B cell (primary cell): ENCODE measurements around the gene PSMD12. TPM values are rescaled to one million over a fixed set of nuclear protein-coding genes. Genes with fewer than 3 reads are reported as not detected.
"Not testable (repeated sequence)": the region's sequence is repeated elsewhere in the genome, so short reads cannot be mapped to it uniquely, and the experiment has no call there.

Experiments used
- ATAC-seq: fragments of 200-7000 bp; cut with Tn5 transposase; one replicate; pipeline ENCODE4 v1.10.0; 2021; ENCODE audit warnings: low read depth, mild to moderate bottlenecking, moderate number of reproducible peaks, moderate library complexity
- CTCF ChIA-PET: fragments of 350-600 bp; sonication (Branson Sonifier 250); formaldehyde crosslinking; loops from one replicate; lab custom pipeline; 2021; ENCODE audit warnings: antibody characterized with exemption, inconsistent platforms; lab: Charles Lee
- POLR2A ChIA-PET: fragments of 350-600 bp; sonication (Branson Sonifier 250); formaldehyde crosslinking; loops from one replicate; lab custom pipeline; 2021; ENCODE audit warnings: antibody characterized with exemption; lab: Charles Lee
- DNase-seq: peaks from one replicate; pipeline ENCODE4 v3.0.0; 2013
- H2AFZ ChIP-seq: 2 replicates; pipeline ENCODE4 v1.6.1; 2012; ENCODE audit warnings: mild to moderate bottlenecking, low read depth, low read length; ENCODE audit not compliant: insufficient read depth, poor library complexity, severe bottlenecking
- H3K27ac ChIP-seq, 2 donors: 1 replicate in 1 of 2; 2 replicates in 1 of 2; pipeline ENCODE4 v1.5.1; 2012 to 2013; ENCODE audit warnings: low read length in 2 of 2, mild to moderate bottlenecking in 2 of 2, moderate library complexity in 1 of 2
- H3K27me3 ChIP-seq, 4 experiments: fragments of 200-600 bp in 1 of 4; sonication (generic) in 1 of 4; replicated peaks in 1 of 4; 1 replicate in 2 of 4; 2 replicates in 2 of 4; pipeline versions ENCODE4 v1.6.1 to v1.7.0; 2013 to 2016; ENCODE audit warnings: low read length in 3 of 4, mild to moderate bottlenecking in 2 of 4, mixed read lengths in 1 of 4, moderate library complexity in 1 of 4; ENCODE audit not compliant: insufficient read depth in 4 of 4, control insufficient read depth in 3 of 4; ENCODE audit errors: control extremely low read depth in 1 of 4
- H3K36me3 ChIP-seq, 2 experiments: replicated peaks in 1 of 2; 1 replicate in 1 of 2; 2 replicates in 1 of 2; pipeline versions ENCODE4 v1.6.1 to v1.7.1; 2013; ENCODE audit warnings: low read length in 1 of 2; ENCODE audit not compliant: insufficient read depth in 2 of 2, control insufficient read depth in 1 of 2; ENCODE audit errors: control extremely low read depth in 1 of 2, extremely low read depth in 1 of 2
- H3K4me1 ChIP-seq, 2 donors: fragments of 200-600 bp in 1 of 2; sonication (generic) in 1 of 2; 1 replicate in 1 of 2; 2 replicates in 1 of 2; pipeline versions ENCODE4 v1.5.1 to v1.6.1; 2013 to 2017; ENCODE audit warnings: low read length in 2 of 2; ENCODE audit not compliant: control insufficient read depth in 2 of 2, insufficient read depth in 2 of 2
- H3K4me2 ChIP-seq: replicated peaks from 2 replicates; pipeline ENCODE3; 2012; ENCODE audit warnings: mild to moderate bottlenecking, low read depth, low read length; ENCODE audit not compliant: poor library complexity, severe bottlenecking
- H3K4me3 ChIP-seq, 5 experiments: fragments of 200-600 bp in 1 of 5; sonication (generic) in 1 of 5; 1 replicate in 3 of 5; 2 replicates in 2 of 5; pipeline versions ENCODE4 v1.5.1 to v1.7.0; 2011 to 2016; ENCODE audit warnings: low read length in 4 of 5, mild to moderate bottlenecking in 4 of 5, low read depth in 2 of 5, control low read depth in 1 of 5, moderate library complexity in 1 of 5; ENCODE audit not compliant: insufficient read depth in 1 of 5; ENCODE audit errors: control extremely low read depth in 1 of 5, extremely low read depth in 1 of 5
- H3K79me2 ChIP-seq: fragments of 200-600 bp; sonication (generic); one replicate; pipeline ENCODE4 v1.6.0; 2016; ENCODE audit warnings: low read length; ENCODE audit not compliant: control insufficient read depth, insufficient read depth
- H3K9ac ChIP-seq: fragments of 200-600 bp; sonication (generic); 2 replicates; pipeline ENCODE4 v1.6.1; 2017; ENCODE audit warnings: mild to moderate bottlenecking, low read length, moderate library complexity
- H3K9me3 ChIP-seq, 3 donors: one replicate each; pipeline versions ENCODE4 v1.6.1 to v1.7.1; 2013; ENCODE audit warnings: low read length in 2 of 3; ENCODE audit not compliant: control insufficient read depth in 2 of 3, insufficient read depth in 1 of 3; ENCODE audit errors: control extremely low read depth in 1 of 3
- H4K20me1 ChIP-seq: 2 replicates; pipeline ENCODE4 v1.6.0; 2012; ENCODE audit warnings: mild to moderate bottlenecking, low read length; ENCODE audit not compliant: insufficient read depth, control insufficient read depth, poor library complexity, severe bottlenecking
- H3K27ac Mint-ChIP-seq: one replicate; pipeline ENCODE4 v1.8.0; 2021; ENCODE audit warnings: mixed read lengths
- H3K27me3 Mint-ChIP-seq: one replicate; pipeline ENCODE4 v1.8.0; 2021; ENCODE audit warnings: mixed read lengths
- H3K4me1 Mint-ChIP-seq: one replicate; pipeline ENCODE4 v1.8.0; 2021; ENCODE audit warnings: mixed read lengths
- H3K4me3 Mint-ChIP-seq: one replicate; pipeline ENCODE4 v1.8.0; 2021; ENCODE audit warnings: mixed read lengths
- H3K9me3 Mint-ChIP-seq: one replicate; pipeline ENCODE4 v1.8.0; 2022; ENCODE audit warnings: mixed read lengths; ENCODE audit not compliant: insufficient read depth
- CTCF ChIP-seq: fragments of 200-600 bp; IDR thresholded peaks from one replicate; pipeline ENCODE4 v1.8.0; 2022; ENCODE audit warnings: antibody characterized with exemption, mild to moderate bottlenecking
- WGBS: methylation state at CpG from one replicate; pipeline ENCODE4 v1.1.5; 2013; ENCODE audit warnings: missing lambda C conversion rate; ENCODE audit not compliant: insufficient coverage; 5-methylcytosine and 5-hydroxymethylcytosine counted together
- intact Hi-C: fragments of 100-400 bp; cut with micrococcal nuclease; formaldehyde crosslinking; loops from one replicate; pipeline ENCODE4 v1.10.0; 2022
- polyA plus RNA-seq: library from polyadenylated mRNA; depleted of rRNA; stranded (reverse); fragments of >200 nt; gene quantifications from 2 replicates; pipeline ENCODE4 v1.2.3, GENCODE V29; 2012
- total RNA-seq, 2 donors: library from RNA; stranded (reverse); fragments of 120-200 nt in 1 of 2; gene quantifications; 1 replicate in 1 of 2; 2 replicates in 1 of 2; pipeline versions ENCODE4 v1.2.3 to v1.2.4, GENCODE V29; 2013 to 2022

The PSMD12 gene
- total and polyA plus RNA-seq, 2 donors (not counting 1 experiment from before 2014, with no cell fraction given): 6.4 to 36.7 TPM

GRCh38 chr17:67388986-67389385 is 22.6 kb upstream of the PSMD12 start:
- no peak overlapping the region for H3K4me3 Mint-ChIP-seq
- no peak for TF ChIP-seq CTCF
- Histone ChIP-seq H3K27ac (no peak overlapping the region), H2AFZ (no peak overlapping the region), H3K27me3 (no peaks in the 10 kb centered on the region), H3K79me2 (peaks cover 11% of the 10 kb centered on the region), H3K4me2 (no peak overlapping the region), H3K9ac (no peak overlapping the region), H3K36me3 (no peaks in the 10 kb centered on the region), H4K20me1 (no peaks in the 10 kb centered on the region), H3K9me3 (peaks cover 0 to 3% (median 0%) of the 10 kb centered on the region in 3 donors), H3K4me3 (no peak overlapping the region), H3K4me1 (no peaks in the 10 kb centered on the region)
- no peak for ATAC-seq
- ChIA-PET CTCF (interaction anchor here (1.0 to 2.2 kb wide), 3 partner anchors 10 to 86 kb away, joined by 5 to 18 read pairs (median 6); no protein-coding TSS in a partner anchor), POLR2A (interaction anchor here (0.6 kb wide), 1 partner anchor 287 kb away, joined by 3 read pairs; no protein-coding TSS in a partner anchor)
- H3K27me3 Mint-ChIP-seq: no peaks in the 10 kb centered on the region
- H3K9me3 Mint-ChIP-seq: no peaks in the 10 kb centered on the region
- intact Hi-C loops: no loop called here
- DNase-seq: no peak
- H3K27ac Mint-ChIP-seq: no peak overlapping the region
- WGBS: 100% methylated on average over 4 of the region's 4 CpGs
- peaks cover 20% of the 10 kb centered on the region for H3K4me1 Mint-ChIP-seq

GRCh38 chr17:67388536-67388935 is 22.2 kb upstream of the PSMD12 start:
- POLR2A ChIA-PET, H3K27ac ChIP-seq, H3K4me2 ChIP-seq, H3K27ac Mint-ChIP-seq, intact Hi-C loops, H4K20me1 ChIP-seq, H3K27me3 Mint-ChIP-seq, H3K4me3 ChIP-seq, H2AFZ ChIP-seq, H3K27me3 ChIP-seq, H3K9me3 Mint-ChIP-seq, H3K9ac ChIP-seq, ATAC-seq, DNase-seq, H3K4me3 Mint-ChIP-seq, H3K4me1 ChIP-seq, H3K36me3 ChIP-seq, H3K9me3 ChIP-seq: not testable (repeated sequence)
- H3K4me1 Mint-ChIP-seq: peaks cover 20% of the 10 kb centered on the region
- H3K79me2 ChIP-seq: peaks cover 12% of the 10 kb centered on the region
- WGBS: 100% methylated on average over 5 of the region's 10 CpGs
- CTCF ChIA-PET: interaction anchor here (0.9 to 2.0 kb wide), 3 partner anchors 10 to 305 kb away, joined by 5 to 9 read pairs (median 6); no protein-coding TSS in a partner anchor
